Smooth muscle cell (in vitro differentiated cells): Measurements from ENCODE around the gene TEX101. TPM values are rescaled to one million over a fixed set of nuclear protein-coding genes. Genes with fewer than 3 reads are reported as not detected.

Experiments used
- DNase-seq: peaks from one replicate; lab custom pipeline; 2025; ENCODE audit not compliant: unreplicated experiment; lab: John Stamatoyannopoulos, UW
- H2AFZ ChIP-seq: fragments of 200-600 bp; sonication (generic); 2 replicates; pipeline ENCODE4 v1.6.0; 2016; ENCODE audit warnings: antibody characterized with exemption, low read depth, mild to moderate bottlenecking
- H3F3A ChIP-seq: fragments of 200-600 bp; sonication (generic); 2 replicates; pipeline ENCODE4 v1.6.0; 2017; ENCODE audit warnings: antibody characterized with exemption, low read depth
- H3K27ac ChIP-seq: fragments of 200-600 bp; sonication (generic); 2 replicates; pipeline ENCODE4 v1.5.1; 2016; ENCODE audit warnings: low read depth, mild to moderate bottlenecking
- H3K27me3 ChIP-seq: fragments of 200-600 bp; sonication (generic); 2 replicates; pipeline ENCODE4 v1.6.1; 2016; ENCODE audit warnings: low read depth, mild to moderate bottlenecking
- H3K36me3 ChIP-seq: fragments of 200-600 bp; sonication (generic); 2 replicates; pipeline ENCODE4 v1.5.1; 2016; ENCODE audit warnings: low read depth
- H3K4me1 ChIP-seq: fragments of 200-600 bp; sonication (generic); 2 replicates; pipeline ENCODE4 v1.5.1; 2016; ENCODE audit warnings: low read depth
- H3K4me2 ChIP-seq: fragments of 200-600 bp; sonication (generic); 2 replicates; pipeline ENCODE4 v1.6.0; 2016; ENCODE audit warnings: mild to moderate bottlenecking
- H3K4me3 ChIP-seq: fragments of 200-600 bp; sonication (generic); 2 replicates; pipeline ENCODE4 v1.5.1; 2016; ENCODE audit warnings: mild to moderate bottlenecking
- H3K79me2 ChIP-seq: fragments of 200-600 bp; sonication (generic); 2 replicates; pipeline ENCODE4 v1.6.0; 2016; ENCODE audit warnings: low read depth, mild to moderate bottlenecking
- H3K9ac ChIP-seq: fragments of 200-600 bp; sonication (generic); 2 replicates; pipeline ENCODE4 v1.6.0; 2016; ENCODE audit warnings: low read depth
- H3K9me3 ChIP-seq: fragments of 200-600 bp; sonication (generic); replicated peaks from 2 replicates; pipeline ENCODE4 v1.5.1; 2016; ENCODE audit warnings: low read depth
- H4K20me1 ChIP-seq: fragments of 200-600 bp; sonication (generic); 2 replicates; pipeline ENCODE4 v1.6.0; 2016; ENCODE audit warnings: low read depth
- WGBS: methylation state at CpG from one replicate; pipeline ENCODE4 v1.1.7; 2016; ENCODE audit warnings: low lambda C conversion rate; 5-methylcytosine and 5-hydroxymethylcytosine counted together
- polyA plus RNA-seq: library from polyadenylated mRNA; unstranded; fragments of >200 nt; fragmentation: Nextera tagmentation; extraction: Ambion mirVana; gene quantifications from 2 replicates; pipeline ENCODE4 v1.2.1, GENCODE V29; 2016
- total RNA-seq: library from RNA; depleted of rRNA; stranded (reverse); fragments of >200 nt; gene quantifications from 2 replicates; pipeline ENCODE4 v1.2.3, GENCODE V29; 2014
- TF ChIP-seq, protein P1 (sequence below): fragments of 200-600 bp; sonication (generic); IDR thresholded peaks from 2 replicates; pipeline ENCODE4 v1.5.1; 2017; ENCODE audit warnings: borderline replicate concordance, mild to moderate bottlenecking, antibody characterized with exemption; ENCODE audit not compliant: insufficient read depth, poor library complexity, severe bottlenecking

TEX101 gene
- total and polyA plus RNA-seq, 2 experiments from 2014 or later, result not detected

DNA sequence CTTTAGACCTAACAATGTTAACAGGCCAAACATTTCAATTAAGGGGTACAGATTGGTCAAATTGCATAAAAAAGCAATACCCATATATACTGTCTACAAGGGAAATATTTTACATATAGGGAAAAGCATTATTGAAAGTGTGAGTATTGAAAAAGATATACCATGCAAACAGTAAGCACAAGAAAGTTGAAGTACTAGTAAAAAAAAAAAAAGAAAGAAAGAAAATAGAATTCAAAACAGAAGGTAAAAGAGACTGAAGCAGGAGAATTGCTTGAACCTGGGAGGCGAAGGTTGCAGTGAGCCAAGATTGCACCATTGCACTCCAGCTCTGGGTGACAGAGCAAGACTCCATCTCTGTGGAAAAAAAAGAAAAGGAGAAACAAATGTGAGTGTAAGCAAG, 5.3 kb upstream of the TEX101 start:
- Histone ChIP-seq H3K9ac (no peak overlapping the region), H3K79me2 (no peaks in the 10 kb centered on the region), H3K4me2 (no peak overlapping the region), H2AFZ (no peak overlapping the region), H3F3A (no peaks in the 10 kb centered on the region), H3K27ac (no peak overlapping the region), H3K9me3 (no peaks in the 10 kb centered on the region), H3K4me3 (no peak overlapping the region), H3K36me3 (no peaks in the 10 kb centered on the region), H4K20me1 (no peaks in the 10 kb centered on the region), H3K4me1 (no peaks in the 10 kb centered on the region), H3K27me3 (no peaks in the 10 kb centered on the region)
- DNase-seq, result no peak
- 95% methylated on average over 1 of the region's 1 CpG for WGBS
- TF ChIP-seq, protein P1, sequence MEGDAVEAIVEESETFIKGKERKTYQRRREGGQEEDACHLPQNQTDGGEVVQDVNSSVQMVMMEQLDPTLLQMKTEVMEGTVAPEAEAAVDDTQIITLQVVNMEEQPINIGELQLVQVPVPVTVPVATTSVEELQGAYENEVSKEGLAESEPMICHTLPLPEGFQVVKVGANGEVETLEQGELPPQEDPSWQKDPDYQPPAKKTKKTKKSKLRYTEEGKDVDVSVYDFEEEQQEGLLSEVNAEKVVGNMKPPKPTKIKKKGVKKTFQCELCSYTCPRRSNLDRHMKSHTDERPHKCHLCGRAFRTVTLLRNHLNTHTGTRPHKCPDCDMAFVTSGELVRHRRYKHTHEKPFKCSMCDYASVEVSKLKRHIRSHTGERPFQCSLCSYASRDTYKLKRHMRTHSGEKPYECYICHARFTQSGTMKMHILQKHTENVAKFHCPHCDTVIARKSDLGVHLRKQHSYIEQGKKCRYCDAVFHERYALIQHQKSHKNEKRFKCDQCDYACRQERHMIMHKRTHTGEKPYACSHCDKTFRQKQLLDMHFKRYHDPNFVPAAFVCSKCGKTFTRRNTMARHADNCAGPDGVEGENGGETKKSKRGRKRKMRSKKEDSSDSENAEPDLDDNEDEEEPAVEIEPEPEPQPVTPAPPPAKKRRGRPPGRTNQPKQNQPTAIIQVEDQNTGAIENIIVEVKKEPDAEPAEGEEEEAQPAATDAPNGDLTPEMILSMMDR, result no peak

DNA sequence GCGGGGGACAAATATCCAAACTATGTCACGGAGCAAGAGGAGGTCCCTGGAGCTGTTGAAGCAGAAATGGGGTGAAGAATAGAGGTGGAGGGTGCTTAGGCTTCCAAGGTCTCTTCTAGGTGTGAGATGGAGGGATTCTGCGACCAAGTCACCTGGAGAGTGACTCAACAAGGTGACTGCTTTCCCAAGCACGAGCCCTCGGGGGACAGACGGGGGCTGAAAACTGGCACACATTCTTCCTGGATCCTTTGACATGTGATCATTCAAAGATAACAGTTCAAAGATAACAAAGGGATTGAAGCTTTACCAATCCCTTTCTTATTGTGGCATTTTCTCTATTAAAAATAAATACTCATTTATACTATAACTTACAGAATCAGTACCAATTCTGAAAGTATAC, 2.2 kb upstream of the TEX101 start:
- H3K27ac ChIP-seq, result no peak overlapping the region
- no peaks in the 10 kb centered on the region for H3K4me1 ChIP-seq
- H3K36me3 ChIP-seq, result no peaks in the 10 kb centered on the region
- H2AFZ ChIP-seq, result no peak overlapping the region
- no peaks in the 10 kb centered on the region for H3K27me3 ChIP-seq
- no peak overlapping the region for H3K9ac ChIP-seq
- no peak for DNase-seq
- H4K20me1 ChIP-seq, result no peaks in the 10 kb centered on the region
- 82% methylated on average over 6 of the region's 6 CpGs for WGBS
- H3K4me2 ChIP-seq, result no peak overlapping the region
- no peaks in the 10 kb centered on the region for H3K9me3 ChIP-seq
- no peak overlapping the region for H3K4me3 ChIP-seq
- TF ChIP-seq, protein P1, result no peak
- H3F3A ChIP-seq, result no peaks in the 10 kb centered on the region
- H3K79me2 ChIP-seq, result no peaks in the 10 kb centered on the region

DNA sequence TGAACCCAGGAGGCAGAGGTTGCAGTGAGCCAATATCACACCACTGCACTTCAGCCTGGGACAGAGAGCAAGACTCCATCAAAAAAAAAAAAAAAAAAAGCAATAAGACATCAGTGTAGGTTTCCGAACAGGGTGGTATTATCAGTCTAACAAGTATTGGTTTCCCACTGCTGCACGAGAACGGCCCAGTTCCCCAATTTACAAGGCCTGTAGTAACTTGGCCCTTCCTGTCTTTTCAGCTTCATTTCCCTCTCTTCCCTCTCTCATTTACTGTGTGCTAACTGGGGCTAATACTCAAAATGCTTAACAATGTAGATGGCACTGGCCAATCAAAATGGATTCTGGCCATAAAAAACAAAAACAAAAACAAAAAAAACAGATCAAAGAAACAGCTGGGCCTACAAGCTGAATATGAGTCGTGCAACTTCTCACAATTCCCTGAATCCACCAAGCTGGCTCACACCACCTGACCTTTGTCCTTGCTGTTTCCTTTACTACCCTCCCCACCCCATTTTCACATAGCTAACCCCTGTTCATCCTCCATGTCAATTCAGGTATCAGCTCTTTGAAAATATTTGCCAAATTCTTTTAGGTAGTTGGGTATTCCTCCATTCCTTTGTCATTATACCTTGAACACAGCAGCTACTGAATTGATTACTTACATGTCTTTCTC, 2.4 kb downstream of the TEX101 start:
- H2AFZ ChIP-seq, result no peak overlapping the region
- H3F3A ChIP-seq, result no peaks in the 10 kb centered on the region
- no peak overlapping the region for H3K4me3 ChIP-seq
- no peaks in the 10 kb centered on the region for H3K27me3 ChIP-seq
- 74% methylated on average over 4 of the region's 4 CpGs for WGBS
- H3K79me2 ChIP-seq, result no peaks in the 10 kb centered on the region
- H3K36me3 ChIP-seq, result no peaks in the 10 kb centered on the region
- no peaks in the 10 kb centered on the region for H3K9me3 ChIP-seq
- no peak overlapping the region for H3K27ac ChIP-seq
- H3K9ac ChIP-seq, result no peak overlapping the region
- TF ChIP-seq, protein P1, result no peak
- H3K4me2 ChIP-seq, result no peak overlapping the region
- no peaks in the 10 kb centered on the region for H3K4me1 ChIP-seq
- DNase-seq, result no peak
- no peaks in the 10 kb centered on the region for H4K20me1 ChIP-seq

DNA sequence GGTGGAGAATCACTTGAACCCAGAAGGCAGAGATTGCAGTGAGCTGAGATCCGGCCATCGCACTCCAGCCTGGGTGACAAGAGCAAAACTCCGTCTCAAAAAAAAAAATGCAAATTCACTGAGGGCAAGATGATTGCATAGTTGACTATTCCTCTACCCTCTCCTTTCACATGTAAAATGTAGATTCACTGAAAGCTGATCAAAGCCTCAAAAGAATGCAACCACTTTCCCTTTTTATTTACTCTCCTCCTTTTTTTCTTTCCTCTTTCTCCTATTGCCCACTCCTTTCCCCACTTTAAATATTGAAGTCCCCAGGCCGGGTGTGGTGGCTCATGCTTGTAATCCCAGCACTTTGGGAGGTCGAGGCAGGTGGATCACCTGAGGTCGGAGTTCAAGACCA, 6.3 kb downstream of the TEX101 start:
- DNase-seq, result no peak
- WGBS, result 67% methylated on average over 6 of the region's 6 CpGs
- Histone ChIP-seq H3K79me2 (no peaks in the 10 kb centered on the region), H3K4me2 (no peak overlapping the region), H3F3A (no peaks in the 10 kb centered on the region), H3K27me3 (no peaks in the 10 kb centered on the region), H3K4me3 (no peak overlapping the region), H4K20me1 (no peaks in the 10 kb centered on the region), H3K9me3 (no peaks in the 10 kb centered on the region), H2AFZ (no peak overlapping the region), H3K9ac (no peak overlapping the region), H3K27ac (no peak overlapping the region), H3K4me1 (no peaks in the 10 kb centered on the region), H3K36me3 (no peaks in the 10 kb centered on the region)
- TF ChIP-seq, protein P1, result no peak
